ENCODE data around the gene PTPRG.

DNA sequence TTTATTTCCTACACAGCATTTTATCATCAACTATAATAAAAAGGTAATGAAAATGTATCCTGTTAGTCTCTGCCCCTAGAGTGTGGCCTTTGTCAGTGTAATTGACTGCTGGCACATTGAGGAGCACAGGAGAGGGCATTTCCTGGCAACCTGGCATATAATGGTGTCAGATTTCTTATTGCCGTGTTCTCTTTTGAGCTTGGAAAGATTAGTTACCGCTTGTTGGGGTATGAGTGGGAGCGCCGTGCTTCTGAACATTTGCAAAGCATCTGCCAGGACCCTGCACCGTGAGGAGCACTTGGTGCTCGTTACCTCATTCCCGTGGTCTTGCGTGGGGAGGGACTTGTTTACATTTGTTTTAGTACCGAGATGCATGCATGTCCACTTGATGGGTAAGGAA, 124.4 kb downstream of the PTPRG start:
- TF ChIP-seq CTCF (conservative IDR thresholded peaks at IDR 0.05; ENCODE audit: low read length) (no peak), EZH2phosphoT487 (IDR thresholded peaks at IDR 0.05; ENCODE audit: borderline replicate concordance, low read depth, low read length) (no peak)
